Suprapubic skin (tissue), 4 donors: ENCODE results near the gene PGGT1B. TPM values are rescaled to one million over a fixed set of nuclear protein-coding genes. Genes with fewer than 3 reads are reported as not detected.

ENCODE experiments used
- DNase-seq, 2 donors: peaks; one replicate each; pipeline ENCODE4 v3.0.0-alpha.2; 2019; ENCODE audit warnings: low spot score in 2 of 2
- H3K27ac ChIP-seq: fragments of 200-600 bp; sonication (generic); one replicate; pipeline ENCODE4 v1.5.1; 2019
- H3K27me3 ChIP-seq: fragments of 200-600 bp; sonication (generic); one replicate; pipeline ENCODE4 v1.5.1; 2019
- H3K36me3 ChIP-seq: fragments of 200-600 bp; sonication (generic); one replicate; pipeline ENCODE4 v1.5.1; 2019
- H3K4me1 ChIP-seq: fragments of 200-600 bp; sonication (generic); one replicate; pipeline ENCODE4 v1.5.1; 2019
- H3K4me3 ChIP-seq: fragments of 200-600 bp; sonication (generic); one replicate; pipeline ENCODE4 v1.5.1; 2019; ENCODE audit warnings: mild to moderate bottlenecking
- H3K9me3 ChIP-seq: fragments of 200-600 bp; sonication (generic); one replicate; pipeline ENCODE4 v1.5.1; 2019
- EP300 ChIP-seq: sonication (generic); formaldehyde crosslinking; IDR thresholded peaks from one replicate; pipeline ENCODE4 v1.6.1; 2017; ENCODE audit warnings: antibody characterized with exemption
- POLR2A ChIP-seq, 2 donors: fragments of 450-650 bp; IDR thresholded peaks; one replicate each; pipeline ENCODE4 v1.6.1; 2017; ENCODE audit warnings: antibody characterized with exemption in 2 of 2, mild to moderate bottlenecking in 2 of 2, moderate library complexity in 2 of 2
- POLR2AphosphoS5 ChIP-seq, 3 donors: sonication (generic); formaldehyde crosslinking; IDR thresholded peaks; one replicate each; pipeline ENCODE4 v1.6.1; 2017; ENCODE audit warnings: antibody characterized with exemption in 3 of 3
- WGBS: methylation state at CpG from one replicate; pipeline ENCODE4 v1.1.5; 2018; 5-methylcytosine and 5-hydroxymethylcytosine counted together
- total RNA-seq, 4 donors: library from RNA; depleted of rRNA; stranded (reverse); fragments of >200 nt; gene quantifications; one replicate each; pipeline ENCODE4 v1.1.0, GENCODE V29; 2016
- TF ChIP-seq, protein P1 (sequence below), 2 donors: fragments of 200-600 bp in 1 of 2; fragments of 450-650 bp in 1 of 2; sonication (generic) in 1 of 2; IDR thresholded peaks; one replicate each; pipeline ENCODE4 v1.5.1; 2016 to 2019; ENCODE audit warnings: antibody characterized with exemption in 2 of 2, mild to moderate bottlenecking in 1 of 2, moderate library complexity in 1 of 2

The PGGT1B gene
- 10 to 100 TPM in 2 of 4 donors, 1 to 10 TPM in 2; 6.5 to 14.1 (median 9.9) TPM for total RNA-seq

DNA sequence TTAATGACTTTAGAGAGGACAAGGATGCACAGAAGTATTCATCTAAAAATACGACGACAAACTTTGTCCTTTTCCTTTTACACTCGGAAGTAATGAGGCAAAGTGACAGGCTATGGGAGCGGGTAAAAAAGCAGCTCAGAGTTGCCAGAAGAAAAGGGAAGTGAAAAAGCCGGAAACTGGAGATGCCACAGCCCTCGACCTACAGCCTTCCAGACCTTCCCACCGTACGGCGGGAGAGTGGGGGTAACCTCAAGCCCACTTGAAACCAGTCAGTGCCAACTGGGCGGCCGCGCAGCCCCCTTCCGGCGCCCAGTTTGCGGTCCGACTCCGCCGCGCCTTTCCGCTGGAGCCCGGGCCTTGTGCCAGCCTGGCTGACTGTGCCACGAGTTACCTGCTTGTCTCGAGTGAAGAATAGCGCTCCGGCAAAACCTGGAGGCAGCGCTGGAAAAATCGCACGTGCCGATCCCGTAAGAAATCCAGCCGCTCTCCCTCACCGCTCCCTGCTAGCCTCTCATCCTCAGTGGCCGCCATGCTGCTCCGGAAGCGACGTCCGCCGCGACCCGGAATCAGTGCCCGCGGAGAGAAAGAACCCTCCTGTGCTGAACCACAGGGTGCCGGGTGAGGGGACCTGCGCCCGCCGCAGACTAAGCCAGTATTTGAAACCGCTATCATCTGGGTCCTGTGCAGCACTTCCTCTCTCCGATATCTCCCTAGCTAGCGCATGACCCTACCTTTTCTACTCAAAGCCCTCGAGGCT lies at the start of gene PGGT1B:
Gene PGGT1B (minus strand): TSS at position 557 of the 757 bp plus-strand sequence. CDS start 26 bp downstream, at position 531.
- Histone ChIP-seq H3K36me3 (peaks cover 3% of the 10 kb centered on the region), H3K4me3 (peak within 1 kb of the TSS; percentile 73), H3K4me1 (peaks cover 24% of the 10 kb centered on the region), H3K27ac (peak within 1 kb of the TSS; percentile 72), H3K27me3 (no peaks in the 10 kb centered on the region), H3K9me3 (no peaks in the 10 kb centered on the region)
- under 1% methylated on average over 23 of the region's 50 CpGs for WGBS
- peak; percentile 80 to 86 for DNase-seq
- TF ChIP-seq POLR2A (IDR thresholded peaks at IDR 0.05) (no peak), POLR2AphosphoS5 (IDR thresholded peaks at IDR 0.05) (peak in 1 of 3 donors; percentile 24), EP300 (no peak)

DNA sequence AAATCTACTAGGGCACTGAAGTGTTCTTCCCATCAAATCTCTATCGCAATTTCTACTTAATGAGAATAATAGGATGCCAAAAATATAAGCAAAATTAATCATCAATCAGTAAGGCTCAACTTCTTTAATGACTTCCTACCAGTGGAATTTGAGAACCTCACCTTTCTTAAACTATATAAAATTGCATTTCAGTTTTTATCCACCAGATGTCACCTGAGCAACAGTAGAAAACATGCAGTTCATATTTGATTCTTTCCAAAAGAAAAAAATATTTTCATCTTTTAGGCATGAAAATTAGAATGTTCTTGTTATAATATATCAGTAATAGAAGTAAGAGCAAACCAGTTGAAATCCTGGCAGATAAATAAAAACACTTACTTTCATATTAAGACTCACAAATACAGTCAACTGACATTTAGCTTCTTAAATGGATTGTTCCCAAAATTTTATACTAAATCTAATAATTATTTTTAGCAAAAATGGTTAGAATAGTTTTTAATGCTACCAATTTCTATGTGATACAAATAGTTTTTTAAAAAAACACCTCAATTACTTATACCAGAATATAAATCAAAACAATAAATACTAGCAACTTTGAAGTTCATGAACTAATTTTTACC lies 47.2 kb upstream of the PGGT1B start:
- DNase-seq, result no peak
- 16% methylated on average over 1 of the region's 1 CpG for WGBS
- H3K27me3 ChIP-seq, result no peaks in the 10 kb centered on the region
- H3K4me1 ChIP-seq, result no peaks in the 10 kb centered on the region
- TF ChIP-seq, protein P1, sequence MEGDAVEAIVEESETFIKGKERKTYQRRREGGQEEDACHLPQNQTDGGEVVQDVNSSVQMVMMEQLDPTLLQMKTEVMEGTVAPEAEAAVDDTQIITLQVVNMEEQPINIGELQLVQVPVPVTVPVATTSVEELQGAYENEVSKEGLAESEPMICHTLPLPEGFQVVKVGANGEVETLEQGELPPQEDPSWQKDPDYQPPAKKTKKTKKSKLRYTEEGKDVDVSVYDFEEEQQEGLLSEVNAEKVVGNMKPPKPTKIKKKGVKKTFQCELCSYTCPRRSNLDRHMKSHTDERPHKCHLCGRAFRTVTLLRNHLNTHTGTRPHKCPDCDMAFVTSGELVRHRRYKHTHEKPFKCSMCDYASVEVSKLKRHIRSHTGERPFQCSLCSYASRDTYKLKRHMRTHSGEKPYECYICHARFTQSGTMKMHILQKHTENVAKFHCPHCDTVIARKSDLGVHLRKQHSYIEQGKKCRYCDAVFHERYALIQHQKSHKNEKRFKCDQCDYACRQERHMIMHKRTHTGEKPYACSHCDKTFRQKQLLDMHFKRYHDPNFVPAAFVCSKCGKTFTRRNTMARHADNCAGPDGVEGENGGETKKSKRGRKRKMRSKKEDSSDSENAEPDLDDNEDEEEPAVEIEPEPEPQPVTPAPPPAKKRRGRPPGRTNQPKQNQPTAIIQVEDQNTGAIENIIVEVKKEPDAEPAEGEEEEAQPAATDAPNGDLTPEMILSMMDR (IDR thresholded peaks at IDR 0.05), result peak; percentile 37 to 65
- no peak for TF ChIP-seq POLR2A (IDR thresholded peaks at IDR 0.05)
- H3K27ac ChIP-seq, result no peak overlapping the region
- H3K36me3 ChIP-seq, result no peaks in the 10 kb centered on the region
- H3K9me3 ChIP-seq, result no peaks in the 10 kb centered on the region
- H3K4me3 ChIP-seq, result no peak overlapping the region

DNA sequence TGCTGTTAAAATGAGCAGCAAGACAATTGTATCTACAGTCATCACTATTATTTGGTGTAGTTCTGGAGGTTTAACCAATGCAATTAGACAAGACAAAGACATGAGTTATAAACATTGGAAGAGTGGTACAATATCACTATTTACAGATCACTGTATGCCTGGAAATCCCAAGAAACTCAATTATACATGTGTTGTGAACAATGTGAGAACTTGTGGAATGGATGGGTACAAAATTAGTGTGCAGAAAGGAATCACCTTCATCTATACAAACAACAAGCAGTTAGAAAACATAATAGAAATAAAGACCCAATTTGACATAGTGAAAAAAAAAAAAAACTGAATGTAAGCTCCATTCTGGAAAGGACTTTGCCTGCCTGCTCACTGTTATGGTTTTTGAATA lies 46.1 kb upstream of the PGGT1B start:
- H3K36me3 ChIP-seq, result no peaks in the 10 kb centered on the region
- H3K27me3 ChIP-seq, result no peaks in the 10 kb centered on the region
- H3K9me3 ChIP-seq, result no peaks in the 10 kb centered on the region
- no peak overlapping the region for H3K27ac ChIP-seq
- no peak overlapping the region for H3K4me3 ChIP-seq
- no peak for DNase-seq
- TF ChIP-seq POLR2A (IDR thresholded peaks at IDR 0.05) (no peak), POLR2AphosphoS5 (IDR thresholded peaks at IDR 0.05) (no peak), EP300 (no peak)
- TF ChIP-seq, protein P1 (IDR thresholded peaks at IDR 0.05), result no peak
- H3K4me1 ChIP-seq, result no peaks in the 10 kb centered on the region

DNA sequence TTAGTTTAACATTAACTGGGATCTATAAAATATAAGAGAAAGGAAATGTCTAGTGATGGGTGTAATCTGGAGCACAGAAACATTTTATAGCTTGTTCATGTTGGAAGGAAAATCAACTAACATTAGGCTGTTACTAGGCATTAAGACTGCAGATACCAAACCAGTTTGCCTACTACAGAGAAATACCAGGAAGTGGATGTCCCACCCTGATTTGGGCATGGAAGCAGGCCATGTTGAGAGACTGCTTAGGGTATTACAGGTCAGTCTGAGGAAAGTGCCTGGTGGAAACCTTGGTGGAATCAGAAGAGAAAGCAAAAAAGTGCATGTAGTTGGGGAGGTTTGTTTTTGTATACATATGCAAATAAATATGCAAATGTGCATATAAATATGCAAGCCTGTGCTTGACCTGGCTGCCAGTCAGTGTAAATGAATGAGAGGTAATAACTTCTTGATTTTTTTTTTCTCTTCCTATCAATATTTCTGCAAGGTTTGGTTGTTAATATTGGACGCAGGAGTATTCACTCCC lies 43.4 kb upstream of the PGGT1B start:
- H3K4me1 ChIP-seq, result no peaks in the 10 kb centered on the region
- 55% methylated on average over 1 of the region's 1 CpG for WGBS
- no peaks in the 10 kb centered on the region for H3K9me3 ChIP-seq
- no peak for TF ChIP-seq POLR2A (IDR thresholded peaks at IDR 0.05)
- TF ChIP-seq POLR2AphosphoS5 (IDR thresholded peaks at IDR 0.05), result no peak
- TF ChIP-seq, protein P1 (IDR thresholded peaks at IDR 0.05), result no peak
- no peak for TF ChIP-seq EP300
- no peak overlapping the region for H3K27ac ChIP-seq
- H3K27me3 ChIP-seq, result no peaks in the 10 kb centered on the region
- no peaks in the 10 kb centered on the region for H3K36me3 ChIP-seq
- no peak overlapping the region for H3K4me3 ChIP-seq
- DNase-seq, result no peak

DNA sequence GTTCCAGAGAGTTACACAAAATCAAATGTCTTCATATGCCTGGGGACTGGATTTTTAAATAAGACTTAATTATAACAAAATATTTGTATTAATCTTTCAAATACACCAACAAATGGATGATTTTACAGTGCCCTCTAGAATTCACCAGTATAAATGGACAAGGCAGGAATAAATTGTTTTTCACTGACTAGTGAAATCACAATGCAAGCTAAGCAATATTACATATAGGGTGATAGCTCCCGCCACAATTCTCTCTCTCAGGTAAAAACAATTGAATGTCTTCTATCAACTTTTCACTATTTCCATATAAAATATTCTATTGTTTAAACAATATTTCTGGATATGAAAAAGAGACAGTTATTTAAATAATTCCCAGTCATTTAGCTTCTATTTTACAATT lies 41.8 kb upstream of the PGGT1B start:
- Histone ChIP-seq H3K27me3 (no peaks in the 10 kb centered on the region), H3K4me3 (no peak overlapping the region), H3K27ac (no peak overlapping the region), H3K9me3 (no peaks in the 10 kb centered on the region), H3K36me3 (no peaks in the 10 kb centered on the region), H3K4me1 (no peaks in the 10 kb centered on the region)
- DNase-seq, result no peak
- 100% methylated on average over 1 of the region's 1 CpG for WGBS
- TF ChIP-seq POLR2AphosphoS5 (IDR thresholded peaks at IDR 0.05) (no peak), POLR2A (IDR thresholded peaks at IDR 0.05) (no peak), EP300 (no peak)
- TF ChIP-seq, protein P1 (IDR thresholded peaks at IDR 0.05), result no peak
